DMS153 (cell line): ENCODE data around the gene ATP8A1.

Experiments used
- DNase-seq: peaks from one replicate; lab custom pipeline; 2025; lab: John Stamatoyannopoulos, UW

Gene ATP8A1

GRCh38 chr4:42649870-42650269 is 7.0 kb downstream of the ATP8A1 start:
- DNase-seq = no peak

GRCh38 chr4:42646999-42647541 is 9.8 kb downstream of the ATP8A1 start:
- DNase-seq = no peak

- no peak for DNase-seq
These were observed 10.7 kb downstream of the ATP8A1 start for GRCh38 chr4:42646013-42646784.

- DNase-seq = no peak
These were observed 12.0 kb downstream of the ATP8A1 start for GRCh38 chr4:42644897-42645296.

- no peak for DNase-seq
These were observed 13.2 kb downstream of the ATP8A1 start for GRCh38 chr4:42643685-42644084.

GRCh38 chr4:42642845-42643615 is 13.9 kb downstream of the ATP8A1 start:
- no peak for DNase-seq

- DNase-seq = no peak
These were observed 14.7 kb downstream of the ATP8A1 start for GRCh38 chr4:42642101-42642797.

- no peak for DNase-seq
These were observed 15.2 kb downstream of the ATP8A1 start for GRCh38 chr4:42641656-42642055.

- no peak for DNase-seq
These were observed 15.7 kb downstream of the ATP8A1 start for GRCh38 chr4:42641161-42641560.

- no peak for DNase-seq
These were observed 16.3 kb downstream of the ATP8A1 start for GRCh38 chr4:42640613-42641012.

- DNase-seq = no peak
These were observed 17.9 kb downstream of the ATP8A1 start for GRCh38 chr4:42638993-42639392.

- no peak for DNase-seq
These were observed 18.6 kb downstream of the ATP8A1 start for GRCh38 chr4:42638321-42638720.

GRCh38 chr4:42637867-42638266 is 19.0 kb downstream of the ATP8A1 start:
- DNase-seq = no peak

GRCh38 chr4:42637104-42637503 is 19.8 kb downstream of the ATP8A1 start:
- no peak for DNase-seq

- no peak for DNase-seq
These were observed 20.3 kb downstream of the ATP8A1 start for GRCh38 chr4:42636645-42636949.

GRCh38 chr4:42633605-42634388 is 23.1 kb downstream of the ATP8A1 start:
- no peak for DNase-seq

GRCh38 chr4:42632653-42633382 is 24.1 kb downstream of the ATP8A1 start:
- no peak for DNase-seq

GRCh38 chr4:42630908-42631307 is 26.0 kb downstream of the ATP8A1 start:
- no peak for DNase-seq

- DNase-seq = no peak
These were observed 28.2 kb downstream of the ATP8A1 start for GRCh38 chr4:42628740-42629139.

GRCh38 chr4:42627885-42628646 is 28.8 kb downstream of the ATP8A1 start:
- DNase-seq = peak; percentile 60
